Measurements from ENCODE around the gene ADRA2C. TPM values are rescaled to one million over a fixed set of nuclear protein-coding genes. Genes with fewer than 3 reads are reported as not detected.

The ADRA2C gene
- total RNA-seq, 4 donors from 2014 or later: 0.96 to 1.6 (median 1.1) TPM; not detected in 1

- H3K27ac ChIP-seq: no peak overlapping the region
- TF ChIP-seq POLR2AphosphoS5 (IDR thresholded peaks at IDR 0.05): no peak
- TF ChIP-seq POLR2A (IDR thresholded peaks at IDR 0.05): no peak
- TF ChIP-seq, protein P1, sequence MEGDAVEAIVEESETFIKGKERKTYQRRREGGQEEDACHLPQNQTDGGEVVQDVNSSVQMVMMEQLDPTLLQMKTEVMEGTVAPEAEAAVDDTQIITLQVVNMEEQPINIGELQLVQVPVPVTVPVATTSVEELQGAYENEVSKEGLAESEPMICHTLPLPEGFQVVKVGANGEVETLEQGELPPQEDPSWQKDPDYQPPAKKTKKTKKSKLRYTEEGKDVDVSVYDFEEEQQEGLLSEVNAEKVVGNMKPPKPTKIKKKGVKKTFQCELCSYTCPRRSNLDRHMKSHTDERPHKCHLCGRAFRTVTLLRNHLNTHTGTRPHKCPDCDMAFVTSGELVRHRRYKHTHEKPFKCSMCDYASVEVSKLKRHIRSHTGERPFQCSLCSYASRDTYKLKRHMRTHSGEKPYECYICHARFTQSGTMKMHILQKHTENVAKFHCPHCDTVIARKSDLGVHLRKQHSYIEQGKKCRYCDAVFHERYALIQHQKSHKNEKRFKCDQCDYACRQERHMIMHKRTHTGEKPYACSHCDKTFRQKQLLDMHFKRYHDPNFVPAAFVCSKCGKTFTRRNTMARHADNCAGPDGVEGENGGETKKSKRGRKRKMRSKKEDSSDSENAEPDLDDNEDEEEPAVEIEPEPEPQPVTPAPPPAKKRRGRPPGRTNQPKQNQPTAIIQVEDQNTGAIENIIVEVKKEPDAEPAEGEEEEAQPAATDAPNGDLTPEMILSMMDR (IDR thresholded peaks at IDR 0.05): no peak
- TF ChIP-seq EP300 (IDR thresholded peaks at IDR 0.05; ENCODE audit: low read depth): no peak
- no peak overlapping the region for H3K4me3 ChIP-seq
- intact Hi-C loops (cut with DNase I; ENCODE audit: low total_unique reads): no loop called here
- in situ Hi-C loops (cut with MboI; ENCODE audit: low pct_ligation_motif_present in 1 of 4, low pct_unique_long_range_greater_than_20kb in 1 of 4, low sequenced_read_pairs in 3 of 4): no loop called here
- H3K9me3 ChIP-seq: no peaks in the 10 kb centered on the region
- no peaks in the 10 kb centered on the region for H3K4me1 ChIP-seq
- 78% methylated on average over 4 to 8 of the region's 8 CpGs for WGBS, 2 donors (ENCODE audit: low coverage in 1 of 2)
- no peak for DNase-seq
- H3K27me3 ChIP-seq: peaks cover 20% of the 10 kb centered on the region
- no peaks in the 10 kb centered on the region for H3K36me3 ChIP-seq
These were observed 35.3 kb downstream of the ADRA2C start for GRCh38 chr4:3801521-3801920.

- in situ Hi-C loops (cut with MboI; ENCODE audit: low pct_ligation_motif_present in 1 of 4, low pct_unique_long_range_greater_than_20kb in 1 of 4, low sequenced_read_pairs in 3 of 4): no loop called here
- WGBS, 2 donors (ENCODE audit: low coverage in 1 of 2): 35 to 70% methylated on average over 10 to 15 of the region's 15 CpGs
- Histone ChIP-seq H3K4me3 (no peak overlapping the region), H3K27me3 (peaks cover 20% of the 10 kb centered on the region), H3K36me3 (no peaks in the 10 kb centered on the region), H3K27ac (no peak overlapping the region), H3K9me3 (no peaks in the 10 kb centered on the region), H3K4me1 (no peaks in the 10 kb centered on the region)
- no peak for DNase-seq
- TF ChIP-seq POLR2AphosphoS5 (IDR thresholded peaks at IDR 0.05) (no peak), EP300 (IDR thresholded peaks at IDR 0.05; ENCODE audit: low read depth) (no peak)
- intact Hi-C loops (cut with DNase I; ENCODE audit: low total_unique reads): no loop called here
These were observed 35.9 kb downstream of the ADRA2C start for GRCh38 chr4:3801931-3802550.

DNA sequence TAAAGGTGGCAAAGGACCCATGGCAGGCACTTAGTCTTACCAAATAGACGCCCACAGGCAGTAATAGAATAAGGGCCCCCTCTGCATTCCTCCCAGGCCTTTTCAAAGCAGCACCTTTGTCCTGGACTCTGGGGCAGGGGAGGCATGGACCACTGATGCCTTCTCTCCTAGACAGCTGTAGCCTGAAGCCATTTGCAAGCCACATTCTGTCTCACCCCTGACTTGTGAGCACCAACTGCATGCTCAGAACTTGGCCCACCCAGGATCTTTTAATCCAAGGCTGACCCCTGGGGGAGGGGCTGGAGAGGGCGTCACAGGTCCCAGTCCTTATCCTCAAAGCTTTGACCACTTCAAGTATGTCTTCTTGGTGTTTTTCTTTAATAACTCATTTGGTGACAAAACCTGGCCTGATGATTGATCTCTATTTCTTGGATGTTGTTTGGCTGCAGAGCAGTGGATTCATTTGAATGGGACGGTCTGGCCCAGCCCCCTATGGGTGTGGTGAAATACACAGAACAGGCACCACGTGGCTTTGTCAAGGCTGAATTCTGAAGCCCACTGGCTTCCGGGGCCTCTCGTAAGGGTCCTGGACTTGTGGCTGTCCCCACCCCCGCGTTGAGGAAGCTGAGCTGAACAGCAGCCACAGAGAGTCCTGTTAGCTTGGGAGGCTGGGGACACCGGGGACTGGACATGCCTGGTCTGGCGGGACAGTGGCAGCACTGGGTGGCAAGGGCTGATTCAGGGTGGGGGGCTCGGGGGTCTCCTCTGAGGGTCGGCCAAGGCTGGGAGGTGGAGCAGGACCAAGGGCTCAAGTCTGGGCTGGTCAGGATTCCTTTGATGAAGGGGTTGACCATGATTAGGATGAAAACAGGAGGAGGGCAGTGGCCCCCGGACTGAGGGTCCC lies 36.6 kb downstream of the ADRA2C start:
- peaks cover 23% of the 10 kb centered on the region for H3K27me3 ChIP-seq
- H3K36me3 ChIP-seq: no peaks in the 10 kb centered on the region
- TF ChIP-seq POLR2AphosphoS5 (IDR thresholded peaks at IDR 0.05) (no peak), EP300 (IDR thresholded peaks at IDR 0.05; ENCODE audit: low read depth) (no peak)
- no peak overlapping the region for H3K27ac ChIP-seq
- no peak overlapping the region for H3K4me3 ChIP-seq
- WGBS, 2 donors (ENCODE audit: low coverage in 1 of 2): 54% methylated on average over 10 of the region's 13 CpGs; no CpG with 5 or more reads in 1 of the 2 donors
- in situ Hi-C loops (cut with MboI; ENCODE audit: low pct_ligation_motif_present in 1 of 4, low pct_unique_long_range_greater_than_20kb in 1 of 4, low sequenced_read_pairs in 3 of 4): no loop called here
- no peaks in the 10 kb centered on the region for H3K9me3 ChIP-seq
- intact Hi-C loops (cut with DNase I; ENCODE audit: low total_unique reads): no loop called here
- H3K4me1 ChIP-seq: no peaks in the 10 kb centered on the region
- DNase-seq: no peak

DNA sequence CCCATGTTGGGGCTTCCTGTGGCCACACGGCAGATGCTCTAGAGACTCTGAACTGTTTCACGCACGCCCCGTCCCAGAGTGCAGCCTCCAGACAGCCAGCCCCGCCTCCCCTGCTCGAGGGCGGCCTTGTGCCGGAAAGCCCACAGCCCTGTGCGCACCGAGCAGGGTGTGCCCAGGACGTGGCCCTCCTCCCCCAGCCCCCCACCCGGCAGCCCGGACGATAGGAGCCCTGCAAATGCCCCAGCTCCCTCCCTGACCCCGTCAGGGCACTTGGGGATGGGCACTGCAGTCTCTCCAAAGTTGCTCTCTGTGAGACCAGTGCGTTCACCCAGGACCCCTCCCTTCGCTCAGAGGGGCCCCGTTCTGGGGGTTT lies 37.3 kb downstream of the ADRA2C start:
- 40% methylated on average over 18 of the region's 18 CpGs; no CpG with 5 or more reads in 1 of the 2 donors for WGBS, 2 donors (ENCODE audit: low coverage in 1 of 2)
- H3K9me3 ChIP-seq: no peaks in the 10 kb centered on the region
- no peak overlapping the region for H3K27ac ChIP-seq
- H3K27me3 ChIP-seq: peaks cover 27% of the 10 kb centered on the region
- H3K4me1 ChIP-seq: no peaks in the 10 kb centered on the region
- TF ChIP-seq POLR2A (IDR thresholded peaks at IDR 0.05): no peak
- no peaks in the 10 kb centered on the region for H3K36me3 ChIP-seq
- intact Hi-C loops (cut with DNase I; ENCODE audit: low total_unique reads): no loop called here
- DNase-seq: no peak
- in situ Hi-C loops (cut with MboI; ENCODE audit: low pct_ligation_motif_present in 1 of 4, low pct_unique_long_range_greater_than_20kb in 1 of 4, low sequenced_read_pairs in 3 of 4): no loop called here
- no peak overlapping the region for H3K4me3 ChIP-seq

DNA sequence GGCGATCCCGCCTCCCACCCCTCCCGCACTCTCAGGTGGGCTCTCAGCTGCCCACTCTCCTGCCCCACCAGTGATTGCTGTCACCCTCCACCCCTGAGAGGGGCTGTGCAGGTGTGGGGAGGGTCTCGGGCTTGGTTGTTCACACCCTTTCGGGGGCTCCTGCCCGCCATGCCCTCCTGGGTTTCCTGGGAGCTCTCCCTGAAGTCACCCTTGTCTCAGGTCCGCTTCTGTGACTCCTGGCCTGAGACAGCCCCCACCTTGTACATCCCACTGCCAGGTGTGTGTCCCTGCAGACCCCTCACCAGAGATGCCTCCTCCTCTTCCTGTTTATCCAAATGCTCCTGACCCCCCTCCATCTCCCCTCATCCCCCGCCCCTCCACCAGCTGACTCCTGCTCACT lies 37.8 kb downstream of the ADRA2C start:
- in situ Hi-C loops (cut with MboI; ENCODE audit: low pct_ligation_motif_present in 1 of 4, low pct_unique_long_range_greater_than_20kb in 1 of 4, low sequenced_read_pairs in 3 of 4) (no loop called here), intact Hi-C loops (cut with DNase I; ENCODE audit: low total_unique reads) (no loop called here)
- Histone ChIP-seq H3K4me3 (no peak overlapping the region), H3K36me3 (no peaks in the 10 kb centered on the region), H3K27ac (no peak overlapping the region), H3K9me3 (no peaks in the 10 kb centered on the region), H3K27me3 (peaks cover 29% of the 10 kb centered on the region), H3K4me1 (no peaks in the 10 kb centered on the region)
- no peak for DNase-seq
- 86 to 92% methylated on average over 2 to 8 of the region's 8 CpGs for WGBS, 2 donors (ENCODE audit: low coverage in 1 of 2)
- TF ChIP-seq, protein P1 (IDR thresholded peaks at IDR 0.05): no peak
- TF ChIP-seq POLR2AphosphoS5 (IDR thresholded peaks at IDR 0.05) (no peak), POLR2A (IDR thresholded peaks at IDR 0.05) (no peak), EP300 (IDR thresholded peaks at IDR 0.05; ENCODE audit: low read depth) (no peak)
